K562 (cell line): Measurements from ENCODE around the gene ZMYM4. TPM values are rescaled to one million over a fixed set of nuclear protein-coding genes. Genes with fewer than 3 reads are reported as not detected.

Experiments
- RBFOX2 ChIP-seq: fragments of 200-400 bp; formaldehyde crosslinking; IDR thresholded peaks from 2 replicates; pipeline ENCODE4 v1.6.1; 2017; ENCODE audit warnings: low read depth, mild to moderate bottlenecking, low read length, moderate library complexity
- polyA plus RNA-seq, 8 experiments: library from polyadenylated mRNA; depleted of rRNA in 4 of 8; stranded (reverse) in 5 of 8; unstranded in 3 of 8; fragments of >200 nt; fragmentation: Nextera tagmentation in 2 of 8; fragmentation: Illumina TruSeq in 1 of 8; extraction: Ambion mirVana in 2 of 8; extraction: Trizol in 1 of 8; gene quantifications; 2 replicates each; pipeline versions ENCODE4 v1.2.1 to v1.2.3, GENCODE V29; 2011 to 2014; ENCODE audit warnings: inconsistent platforms in 1 of 8, missing spikeins in 1 of 8
- total RNA-seq, 7 experiments: library from RNA; depleted of rRNA in 6 of 7; stranded (reverse); fragments of >200 nt in 6 of 7; fragmentation: Illumina TruSeq in 2 of 7; extraction: Trizol in 2 of 7; gene quantifications; 2 replicates each; pipeline versions ENCODE4 v1.2.1 to v1.2.3, GENCODE V29; 2011 to 2021; ENCODE audit warnings: low replicate concordance in 1 of 7
- TF ChIP-seq, protein P1 (sequence below): sonication (generic); formaldehyde crosslinking; IDR thresholded peaks from 2 replicates; pipeline ENCODE4 v1.8.0; 2022; ENCODE audit warnings: mild to moderate bottlenecking, missing genetic modification reagents
- TF ChIP-seq, protein P2 (sequence below): fragments of 200-400 bp; formaldehyde crosslinking; IDR thresholded peaks from 2 replicates; pipeline ENCODE4 v1.6.1; 2017; ENCODE audit warnings: mild to moderate bottlenecking, low read depth, low read length, moderate library complexity
- TF ChIP-seq, protein P3 (sequence below): sonication (generic); formaldehyde crosslinking; IDR thresholded peaks from 2 replicates; pipeline ENCODE4 v1.8.0; 2022; ENCODE audit warnings: missing genetic modification reagents, mild to moderate bottlenecking, borderline replicate concordance
- TF ChIP-seq, protein P4 (sequence below): fragments of 250-450 bp; sonication (Bioruptor Pico); IDR thresholded peaks from 2 replicates; pipeline ENCODE4 v1.4.0; 2020; ENCODE audit warnings: borderline replicate concordance
- TF ChIP-seq, protein P5 (sequence below): fragments of 450-650 bp; IDR thresholded peaks from 2 replicates; pipeline ENCODE4 v1.6.1; 2016; ENCODE audit warnings: low read depth

Gene ZMYM4
- total and polyA plus RNA-seq, 9 of the 15 experiments (the other 6 are each of a cell fraction or from before 2014, with no cell fraction given), result 15.2 to 77.2 (median 63.3) TPM

DNA sequence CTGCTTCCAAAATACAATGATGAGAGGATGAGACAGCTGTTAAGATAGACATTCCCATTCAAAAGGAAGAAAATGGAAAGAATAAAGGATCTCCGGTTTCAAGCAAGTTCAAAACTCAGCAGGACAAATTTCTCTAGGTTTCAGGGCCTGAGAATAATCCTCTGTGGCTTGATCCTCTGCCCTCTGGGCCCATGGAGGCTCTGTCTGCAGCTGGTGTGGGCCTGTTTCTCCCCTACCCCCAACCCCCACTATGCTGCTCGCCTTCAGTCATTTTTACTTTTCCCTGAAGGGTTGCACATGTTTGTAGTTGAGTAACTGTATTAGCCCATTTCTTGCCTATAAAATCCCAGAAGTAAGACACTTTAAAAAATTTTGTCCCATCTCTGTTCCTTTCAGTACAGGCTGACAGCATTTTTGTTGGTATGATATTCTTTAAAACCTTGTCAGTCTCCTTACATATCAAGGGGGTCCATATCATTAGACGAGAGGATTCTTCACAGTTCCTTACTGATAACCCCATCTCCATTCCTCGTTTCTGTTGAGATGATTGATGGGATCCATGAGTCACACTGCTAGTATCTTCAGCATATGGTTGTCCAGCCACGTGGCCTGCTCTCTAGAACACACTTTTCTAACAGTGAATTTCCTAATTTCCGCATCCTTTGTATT lies 10.5 kb downstream of the ZMYM4 start (continued):
- TF ChIP-seq, protein P1, sequence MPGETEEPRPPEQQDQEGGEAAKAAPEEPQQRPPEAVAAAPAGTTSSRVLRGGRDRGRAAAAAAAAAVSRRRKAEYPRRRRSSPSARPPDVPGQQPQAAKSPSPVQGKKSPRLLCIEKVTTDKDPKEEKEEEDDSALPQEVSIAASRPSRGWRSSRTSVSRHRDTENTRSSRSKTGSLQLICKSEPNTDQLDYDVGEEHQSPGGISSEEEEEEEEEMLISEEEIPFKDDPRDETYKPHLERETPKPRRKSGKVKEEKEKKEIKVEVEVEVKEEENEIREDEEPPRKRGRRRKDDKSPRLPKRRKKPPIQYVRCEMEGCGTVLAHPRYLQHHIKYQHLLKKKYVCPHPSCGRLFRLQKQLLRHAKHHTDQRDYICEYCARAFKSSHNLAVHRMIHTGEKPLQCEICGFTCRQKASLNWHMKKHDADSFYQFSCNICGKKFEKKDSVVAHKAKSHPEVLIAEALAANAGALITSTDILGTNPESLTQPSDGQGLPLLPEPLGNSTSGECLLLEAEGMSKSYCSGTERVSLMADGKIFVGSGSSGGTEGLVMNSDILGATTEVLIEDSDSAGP (CRISPR knock-in tag), result no peak
- TF ChIP-seq, protein P2, sequence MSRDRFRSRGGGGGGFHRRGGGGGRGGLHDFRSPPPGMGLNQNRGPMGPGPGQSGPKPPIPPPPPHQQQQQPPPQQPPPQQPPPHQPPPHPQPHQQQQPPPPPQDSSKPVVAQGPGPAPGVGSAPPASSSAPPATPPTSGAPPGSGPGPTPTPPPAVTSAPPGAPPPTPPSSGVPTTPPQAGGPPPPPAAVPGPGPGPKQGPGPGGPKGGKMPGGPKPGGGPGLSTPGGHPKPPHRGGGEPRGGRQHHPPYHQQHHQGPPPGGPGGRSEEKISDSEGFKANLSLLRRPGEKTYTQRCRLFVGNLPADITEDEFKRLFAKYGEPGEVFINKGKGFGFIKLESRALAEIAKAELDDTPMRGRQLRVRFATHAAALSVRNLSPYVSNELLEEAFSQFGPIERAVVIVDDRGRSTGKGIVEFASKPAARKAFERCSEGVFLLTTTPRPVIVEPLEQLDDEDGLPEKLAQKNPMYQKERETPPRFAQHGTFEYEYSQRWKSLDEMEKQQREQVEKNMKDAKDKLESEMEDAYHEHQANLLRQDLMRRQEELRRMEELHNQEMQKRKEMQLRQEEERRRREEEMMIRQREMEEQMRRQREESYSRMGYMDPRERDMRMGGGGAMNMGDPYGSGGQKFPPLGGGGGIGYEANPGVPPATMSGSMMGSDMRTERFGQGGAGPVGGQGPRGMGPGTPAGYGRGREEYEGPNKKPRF, result no peak
- TF ChIP-seq, protein P3, sequence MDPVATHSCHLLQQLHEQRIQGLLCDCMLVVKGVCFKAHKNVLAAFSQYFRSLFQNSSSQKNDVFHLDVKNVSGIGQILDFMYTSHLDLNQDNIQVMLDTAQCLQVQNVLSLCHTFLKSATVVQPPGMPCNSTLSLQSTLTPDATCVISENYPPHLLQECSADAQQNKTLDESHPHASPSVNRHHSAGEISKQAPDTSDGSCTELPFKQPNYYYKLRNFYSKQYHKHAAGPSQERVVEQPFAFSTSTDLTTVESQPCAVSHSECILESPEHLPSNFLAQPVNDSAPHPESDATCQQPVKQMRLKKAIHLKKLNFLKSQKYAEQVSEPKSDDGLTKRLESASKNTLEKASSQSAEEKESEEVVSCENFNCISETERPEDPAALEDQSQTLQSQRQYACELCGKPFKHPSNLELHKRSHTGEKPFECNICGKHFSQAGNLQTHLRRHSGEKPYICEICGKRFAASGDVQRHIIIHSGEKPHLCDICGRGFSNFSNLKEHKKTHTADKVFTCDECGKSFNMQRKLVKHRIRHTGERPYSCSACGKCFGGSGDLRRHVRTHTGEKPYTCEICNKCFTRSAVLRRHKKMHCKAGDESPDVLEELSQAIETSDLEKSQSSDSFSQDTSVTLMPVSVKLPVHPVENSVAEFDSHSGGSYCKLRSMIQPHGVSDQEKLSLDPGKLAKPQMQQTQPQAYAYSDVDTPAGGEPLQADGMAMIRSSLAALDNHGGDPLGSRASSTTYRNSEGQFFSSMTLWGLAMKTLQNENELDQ (CRISPR knock-in tag), result no peak
- TF ChIP-seq RBFOX2, result no peak
- TF ChIP-seq, protein P4, sequence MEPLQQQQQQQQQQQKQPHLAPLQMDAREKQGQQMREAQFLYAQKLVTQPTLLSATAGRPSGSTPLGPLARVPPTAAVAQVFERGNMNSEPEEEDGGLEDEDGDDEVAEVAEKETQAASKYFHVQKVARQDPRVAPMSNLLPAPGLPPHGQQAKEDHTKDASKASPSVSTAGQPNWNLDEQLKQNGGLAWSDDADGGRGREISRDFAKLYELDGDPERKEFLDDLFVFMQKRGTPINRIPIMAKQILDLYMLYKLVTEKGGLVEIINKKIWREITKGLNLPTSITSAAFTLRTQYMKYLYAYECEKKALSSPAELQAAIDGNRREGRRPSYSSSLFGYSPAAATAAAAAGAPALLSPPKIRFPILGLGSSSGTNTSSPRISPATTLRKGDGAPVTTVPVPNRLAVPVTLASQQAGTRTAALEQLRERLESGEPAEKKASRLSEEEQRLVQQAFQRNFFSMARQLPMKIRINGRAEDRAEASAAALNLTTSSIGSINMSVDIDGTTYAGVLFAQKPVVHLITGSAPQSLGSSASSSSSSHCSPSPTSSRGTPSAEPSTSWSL, result no peak
- TF ChIP-seq, protein P5, sequence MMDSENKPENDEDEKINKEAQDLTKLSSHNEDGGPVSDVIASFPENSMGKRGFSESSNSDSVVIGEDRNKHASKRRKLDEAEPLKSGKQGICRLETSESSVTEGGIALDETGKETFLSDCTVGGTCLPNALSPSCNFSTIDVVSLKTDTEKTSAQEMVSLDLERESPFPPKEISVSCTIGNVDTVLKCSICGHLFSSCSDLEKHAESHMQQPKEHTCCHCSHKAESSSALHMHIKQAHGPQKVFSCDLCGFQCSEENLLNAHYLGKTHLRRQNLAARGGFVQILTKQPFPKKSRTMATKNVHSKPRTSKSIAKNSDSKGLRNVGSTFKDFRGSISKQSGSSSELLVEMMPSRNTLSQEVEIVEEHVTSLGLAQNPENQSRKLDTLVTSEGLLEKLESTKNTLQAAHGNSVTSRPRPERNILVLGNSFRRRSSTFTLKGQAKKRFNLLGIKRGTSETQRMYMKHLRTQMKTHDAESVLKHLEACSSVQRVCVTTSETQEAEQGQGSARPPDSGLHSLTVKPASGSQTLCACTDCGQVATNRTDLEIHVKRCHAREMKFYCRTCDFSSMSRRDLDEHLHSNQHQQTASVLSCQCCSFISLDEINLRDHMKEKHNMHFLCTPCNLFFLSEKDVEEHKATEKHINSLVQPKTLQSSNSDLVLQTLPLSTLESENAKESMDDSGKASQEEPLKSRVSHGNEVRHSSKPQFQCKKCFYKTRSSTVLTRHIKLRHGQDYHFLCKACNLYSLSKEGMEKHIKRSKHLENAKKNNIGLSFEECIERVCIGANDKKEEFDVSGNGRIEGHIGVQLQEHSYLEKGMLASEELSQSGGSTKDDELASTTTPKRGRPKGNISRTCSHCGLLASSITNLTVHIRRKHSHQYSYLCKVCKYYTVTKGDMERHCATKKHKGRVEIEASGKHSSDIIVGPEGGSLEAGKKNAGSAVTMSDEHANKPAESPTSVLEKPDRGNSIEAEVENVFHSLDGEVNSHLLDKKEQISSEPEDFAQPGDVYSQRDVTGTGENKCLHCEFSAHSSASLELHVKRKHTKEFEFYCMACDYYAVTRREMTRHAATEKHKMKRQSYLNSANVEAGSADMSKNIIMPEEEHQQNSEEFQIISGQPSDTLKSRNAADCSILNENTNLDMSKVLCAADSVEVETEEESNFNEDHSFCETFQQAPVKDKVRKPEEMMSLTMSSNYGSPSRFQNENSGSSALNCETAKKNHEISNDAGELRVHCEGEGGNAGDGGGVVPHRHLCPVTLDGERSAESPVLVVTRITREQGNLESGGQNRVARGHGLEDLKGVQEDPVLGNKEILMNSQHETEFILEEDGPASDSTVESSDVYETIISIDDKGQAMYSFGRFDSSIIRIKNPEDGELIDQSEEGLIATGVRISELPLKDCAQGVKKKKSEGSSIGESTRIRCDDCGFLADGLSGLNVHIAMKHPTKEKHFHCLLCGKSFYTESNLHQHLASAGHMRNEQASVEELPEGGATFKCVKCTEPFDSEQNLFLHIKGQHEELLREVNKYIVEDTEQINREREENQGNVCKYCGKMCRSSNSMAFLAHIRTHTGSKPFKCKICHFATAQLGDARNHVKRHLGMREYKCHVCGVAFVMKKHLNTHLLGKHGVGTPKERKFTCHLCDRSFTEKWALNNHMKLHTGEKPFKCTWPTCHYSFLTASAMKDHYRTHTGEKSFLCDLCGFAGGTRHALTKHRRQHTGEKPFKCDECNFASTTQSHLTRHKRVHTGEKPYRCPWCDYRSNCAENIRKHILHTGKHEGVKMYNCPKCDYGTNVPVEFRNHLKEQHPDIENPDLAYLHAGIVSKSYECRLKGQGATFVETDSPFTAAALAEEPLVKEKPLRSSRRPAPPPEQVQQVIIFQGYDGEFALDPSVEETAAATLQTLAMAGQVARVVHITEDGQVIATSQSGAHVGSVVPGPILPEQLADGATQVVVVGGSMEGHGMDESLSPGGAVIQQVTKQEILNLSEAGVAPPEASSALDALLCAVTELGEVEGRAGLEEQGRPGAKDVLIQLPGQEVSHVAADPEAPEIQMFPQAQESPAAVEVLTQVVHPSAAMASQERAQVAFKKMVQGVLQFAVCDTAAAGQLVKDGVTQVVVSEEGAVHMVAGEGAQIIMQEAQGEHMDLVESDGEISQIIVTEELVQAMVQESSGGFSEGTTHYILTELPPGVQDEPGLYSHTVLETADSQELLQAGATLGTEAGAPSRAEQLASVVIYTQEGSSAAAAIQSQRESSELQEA, result no peak
